ENCODE results near the gene SRMS.

- TF ChIP-seq CTCF (IDR thresholded peaks at IDR 0.05; ENCODE audit: insufficient read depth, low read length, poor library complexity, severe bottlenecking) (no peak), EZH2phosphoT487 (conservative IDR thresholded peaks at IDR 0.05; ENCODE audit: low read length) (no peak)
Measured at GRCh38 chr20:63555661-63556381, 8.3 kb upstream of the SRMS start.

All from SU-DHL-6 (cell line).